ENCODE measurements around the gene DMBT1.

DNA sequence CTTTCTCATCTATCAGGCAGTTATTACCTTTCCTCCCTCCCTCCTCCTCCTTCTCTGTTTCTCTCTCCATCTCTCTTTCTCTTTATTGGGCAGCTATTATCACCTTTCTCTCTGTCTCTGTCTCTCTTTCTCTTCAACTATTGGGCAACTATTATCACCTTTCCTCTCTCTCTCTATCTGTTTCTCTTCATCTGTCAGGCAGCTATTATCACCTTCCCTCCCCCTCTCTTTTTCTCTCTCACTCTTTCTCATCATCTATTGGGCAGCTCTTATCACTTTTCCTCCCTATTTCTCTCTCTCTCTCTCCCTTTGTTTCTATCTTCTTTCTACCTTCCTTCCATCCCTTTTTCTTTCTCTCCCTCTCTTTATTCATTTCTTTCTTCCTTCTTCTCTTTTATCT lies 1.2 kb downstream of the DMBT1 start:
- TF ChIP-seq POLR2A (IDR thresholded peaks at IDR 0.05; ENCODE audit: low read depth, low read length) (no peak), POLR2AphosphoS5 (IDR thresholded peaks at IDR 0.05; ENCODE audit: low read depth, low read length) (no peak)
